ENCODE measurements around the gene ZFP64.

ZFP64 gene

GRCh38 chr20:52127309-52127708 is 64.3 kb downstream of the ZFP64 start:
- peak; percentile 69 for DNase-seq
- in situ Hi-C loops (cut with MboI; ENCODE audit: low pct_unique_long_range_greater_than_20kb, low sequenced_read_pairs) = no loop called here

- in situ Hi-C loops (cut with MboI; ENCODE audit: low pct_unique_long_range_greater_than_20kb, low sequenced_read_pairs) = no loop called here
- DNase-seq = no peak
Measured at GRCh38 chr20:52124821-52125220, 66.8 kb downstream of the ZFP64 start.

GRCh38 chr20:52118696-52119095 is 72.9 kb downstream of the ZFP64 start:
- in situ Hi-C loops (cut with MboI; ENCODE audit: low pct_unique_long_range_greater_than_20kb, low sequenced_read_pairs) = no loop called here
- DNase-seq = no peak

GRCh38 chr20:52118016-52118623 is 73.5 kb downstream of the ZFP64 start:
- DNase-seq = no peak
- in situ Hi-C loops (cut with MboI; ENCODE audit: low pct_unique_long_range_greater_than_20kb, low sequenced_read_pairs) = no loop called here

- no peak for DNase-seq
- in situ Hi-C loops (cut with MboI; ENCODE audit: low pct_unique_long_range_greater_than_20kb, low sequenced_read_pairs) = no loop called here
Measured at GRCh38 chr20:52110456-52110855, 81.1 kb downstream of the ZFP64 start.

GRCh38 chr20:52105442-52106422 is 85.8 kb downstream of the ZFP64 start:
- in situ Hi-C loops (cut with MboI; ENCODE audit: low pct_unique_long_range_greater_than_20kb, low sequenced_read_pairs) = no loop called here
- no peak for DNase-seq

- no peak for DNase-seq
- in situ Hi-C loops (cut with MboI; ENCODE audit: low pct_unique_long_range_greater_than_20kb, low sequenced_read_pairs) = no loop called here
Measured at GRCh38 chr20:52104546-52105441, 86.8 kb downstream of the ZFP64 start.

- DNase-seq = peak; percentile 93
- in situ Hi-C loops (cut with MboI; ENCODE audit: low pct_unique_long_range_greater_than_20kb, low sequenced_read_pairs) = no loop called here
Measured at GRCh38 chr20:52103913-52104545, 87.5 kb downstream of the ZFP64 start.

- in situ Hi-C loops (cut with MboI; ENCODE audit: low pct_unique_long_range_greater_than_20kb, low sequenced_read_pairs) = no loop called here
- DNase-seq = no peak
Measured at GRCh38 chr20:52103335-52103912, 88.2 kb downstream of the ZFP64 start.

GRCh38 chr20:52102559-52102958 is 89.0 kb downstream of the ZFP64 start:
- DNase-seq = no peak
- in situ Hi-C loops (cut with MboI; ENCODE audit: low pct_unique_long_range_greater_than_20kb, low sequenced_read_pairs) = no loop called here

GRCh38 chr20:52102126-52102525 is 89.5 kb downstream of the ZFP64 start:
- no peak for DNase-seq

More at GRCh38 chr20:52102126-52102525, 89.5 kb downstream of the ZFP64 start:
- in situ Hi-C loops (cut with MboI; ENCODE audit: low pct_unique_long_range_greater_than_20kb, low sequenced_read_pairs) = no loop called here

Data from KBM-7 (cell line).